A549 (cell line): ENCODE measurements around the gene C1orf21.

Experiments used
- CTCF ChIP-seq: fragments of >200 bp; sonication (Bioruptor Twin); formaldehyde crosslinking; IDR thresholded peaks from 3 replicates; pipeline ENCODE4 v1.5.1; 2016
- POLR2A ChIP-seq: IDR thresholded peaks from 2 replicates; pipeline ENCODE4 v1.6.1; 2012; ENCODE audit warnings: mild to moderate bottlenecking, low read length
- ZFP36 ChIP-seq: fragments of 450-650 bp; IDR thresholded peaks from 2 replicates; pipeline ENCODE4 v1.6.1; 2014; ENCODE audit warnings: borderline replicate concordance; ENCODE audit not compliant: partially characterized antibody
- TF ChIP-seq, protein P1 (sequence below): fragments of 200-600 bp; sonication (generic); IDR thresholded peaks from 2 replicates; pipeline ENCODE4 v1.6.1; 2016; ENCODE audit warnings: antibody characterized with exemption, mild to moderate bottlenecking, moderate library complexity

GRCh38 chr1:184424157-184424556 lies 37.3 kb downstream of the C1orf21 start:
- TF ChIP-seq CTCF = no peak
- no peak for TF ChIP-seq ZFP36
- TF ChIP-seq, protein P1, sequence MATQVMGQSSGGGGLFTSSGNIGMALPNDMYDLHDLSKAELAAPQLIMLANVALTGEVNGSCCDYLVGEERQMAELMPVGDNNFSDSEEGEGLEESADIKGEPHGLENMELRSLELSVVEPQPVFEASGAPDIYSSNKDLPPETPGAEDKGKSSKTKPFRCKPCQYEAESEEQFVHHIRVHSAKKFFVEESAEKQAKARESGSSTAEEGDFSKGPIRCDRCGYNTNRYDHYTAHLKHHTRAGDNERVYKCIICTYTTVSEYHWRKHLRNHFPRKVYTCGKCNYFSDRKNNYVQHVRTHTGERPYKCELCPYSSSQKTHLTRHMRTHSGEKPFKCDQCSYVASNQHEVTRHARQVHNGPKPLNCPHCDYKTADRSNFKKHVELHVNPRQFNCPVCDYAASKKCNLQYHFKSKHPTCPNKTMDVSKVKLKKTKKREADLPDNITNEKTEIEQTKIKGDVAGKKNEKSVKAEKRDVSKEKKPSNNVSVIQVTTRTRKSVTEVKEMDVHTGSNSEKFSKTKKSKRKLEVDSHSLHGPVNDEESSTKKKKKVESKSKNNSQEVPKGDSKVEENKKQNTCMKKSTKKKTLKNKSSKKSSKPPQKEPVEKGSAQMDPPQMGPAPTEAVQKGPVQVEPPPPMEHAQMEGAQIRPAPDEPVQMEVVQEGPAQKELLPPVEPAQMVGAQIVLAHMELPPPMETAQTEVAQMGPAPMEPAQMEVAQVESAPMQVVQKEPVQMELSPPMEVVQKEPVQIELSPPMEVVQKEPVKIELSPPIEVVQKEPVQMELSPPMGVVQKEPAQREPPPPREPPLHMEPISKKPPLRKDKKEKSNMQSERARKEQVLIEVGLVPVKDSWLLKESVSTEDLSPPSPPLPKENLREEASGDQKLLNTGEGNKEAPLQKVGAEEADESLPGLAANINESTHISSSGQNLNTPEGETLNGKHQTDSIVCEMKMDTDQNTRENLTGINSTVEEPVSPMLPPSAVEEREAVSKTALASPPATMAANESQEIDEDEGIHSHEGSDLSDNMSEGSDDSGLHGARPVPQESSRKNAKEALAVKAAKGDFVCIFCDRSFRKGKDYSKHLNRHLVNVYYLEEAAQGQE = no peak
- no peak for TF ChIP-seq POLR2A
